GM21723 (cell line): ENCODE data around the gene VSIG10L.

Experiments
- ATAC-seq: cut with Tn5 transposase; IDR thresholded peaks from one replicate; pipeline ENCODE4 v1.9.1; 2021; ENCODE audit warnings: mild to moderate bottlenecking, moderate library complexity; ENCODE audit not compliant: unreplicated experiment

VSIG10L gene

GRCh38 chr19:51339313-51339686, 2.6 kb downstream of the VSIG10L start:
- ATAC-seq: peak; percentile 20

DNA sequence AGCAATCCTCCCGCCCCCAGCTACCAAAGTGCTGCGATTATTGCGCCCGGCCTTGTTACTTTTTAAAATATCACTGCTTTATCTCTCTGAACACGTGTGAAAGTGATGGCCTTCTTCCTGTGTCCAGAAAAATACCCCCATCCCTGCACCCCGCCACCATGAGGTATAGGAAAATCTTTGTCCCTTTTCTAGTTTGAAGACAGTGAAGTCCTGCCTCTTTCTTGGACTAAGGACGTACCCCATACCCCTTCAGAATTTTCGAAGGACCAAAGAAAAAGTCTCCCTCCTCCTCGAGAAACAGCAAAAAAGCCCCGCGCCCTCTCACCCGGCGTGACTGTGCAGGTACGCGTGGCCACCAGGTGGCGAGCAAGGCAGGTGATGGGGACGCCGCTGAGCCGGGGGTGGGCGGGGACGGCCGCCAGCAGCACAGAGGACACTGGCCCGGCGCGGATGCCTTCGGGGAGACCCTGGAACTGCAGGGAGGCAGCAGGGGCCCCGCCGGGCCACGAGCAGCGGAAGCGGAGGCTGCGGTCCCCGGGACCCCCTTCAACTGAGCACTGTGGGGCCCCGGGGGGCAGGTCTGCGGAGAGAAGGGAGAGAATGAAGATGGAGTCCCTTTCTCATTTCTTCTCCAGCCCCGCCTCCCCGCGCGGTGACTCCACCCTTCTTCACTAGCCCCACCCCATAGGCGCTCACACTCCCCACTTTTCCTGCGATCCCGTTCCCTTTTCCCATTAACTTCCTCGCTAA, 3.2 kb downstream of the VSIG10L start:
- peak; percentile 54 for ATAC-seq

DNA sequence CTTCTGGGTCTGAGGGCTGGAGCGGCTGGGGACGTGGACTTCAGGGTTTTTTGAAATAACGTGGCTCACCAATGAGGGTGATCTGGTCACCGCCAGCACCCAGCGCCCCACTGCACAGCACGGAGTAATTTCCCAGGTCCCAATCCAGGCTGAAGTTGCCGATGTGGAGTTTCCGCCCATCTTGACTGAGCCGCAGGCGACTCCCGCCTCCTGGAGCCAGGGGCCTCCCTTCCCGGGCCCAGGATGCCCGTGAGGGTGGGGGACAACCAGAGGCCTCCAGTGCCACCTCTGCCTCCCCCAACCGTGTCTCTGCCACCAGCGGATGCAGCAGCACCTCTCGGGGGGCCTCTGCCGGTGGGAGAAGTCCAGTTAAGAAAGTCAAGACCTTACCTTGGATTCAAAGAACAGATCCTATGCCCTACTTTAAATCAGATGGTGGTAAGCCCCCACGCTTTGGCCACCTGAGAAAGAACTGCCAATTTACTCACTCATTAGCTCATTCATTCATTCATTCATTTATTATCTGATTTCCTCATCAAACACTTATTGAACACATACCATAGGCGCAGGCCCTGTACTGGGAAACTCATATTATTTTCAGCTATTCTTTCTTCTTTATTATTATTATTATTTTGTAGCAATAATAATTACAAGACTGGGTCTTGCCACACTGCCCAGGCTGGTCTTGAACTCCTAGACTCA, 3.9 kb downstream of the VSIG10L start:
- no peak for ATAC-seq

- ATAC-seq: no peak
Measured at GRCh38 chr19:51337141-51337860, 4.6 kb downstream of the VSIG10L start.

- ATAC-seq: no peak
Measured at GRCh38 chr19:51333836-51334460, 8.0 kb downstream of the VSIG10L start.

- no peak for ATAC-seq
Measured at GRCh38 chr19:51331716-51332115, 10.2 kb downstream of the VSIG10L start.

- no peak for ATAC-seq
Measured at GRCh38 chr19:51331193-51331592, 10.7 kb downstream of the VSIG10L start.

GRCh38 chr19:51330366-51330765, 11.6 kb downstream of the VSIG10L start:
- ATAC-seq: no peak

GRCh38 chr19:51329411-51329810, 12.5 kb downstream of the VSIG10L start:
- ATAC-seq: no peak

- ATAC-seq: no peak
Measured at GRCh38 chr19:51327066-51328001, 14.6 kb downstream of the VSIG10L start.

DNA sequence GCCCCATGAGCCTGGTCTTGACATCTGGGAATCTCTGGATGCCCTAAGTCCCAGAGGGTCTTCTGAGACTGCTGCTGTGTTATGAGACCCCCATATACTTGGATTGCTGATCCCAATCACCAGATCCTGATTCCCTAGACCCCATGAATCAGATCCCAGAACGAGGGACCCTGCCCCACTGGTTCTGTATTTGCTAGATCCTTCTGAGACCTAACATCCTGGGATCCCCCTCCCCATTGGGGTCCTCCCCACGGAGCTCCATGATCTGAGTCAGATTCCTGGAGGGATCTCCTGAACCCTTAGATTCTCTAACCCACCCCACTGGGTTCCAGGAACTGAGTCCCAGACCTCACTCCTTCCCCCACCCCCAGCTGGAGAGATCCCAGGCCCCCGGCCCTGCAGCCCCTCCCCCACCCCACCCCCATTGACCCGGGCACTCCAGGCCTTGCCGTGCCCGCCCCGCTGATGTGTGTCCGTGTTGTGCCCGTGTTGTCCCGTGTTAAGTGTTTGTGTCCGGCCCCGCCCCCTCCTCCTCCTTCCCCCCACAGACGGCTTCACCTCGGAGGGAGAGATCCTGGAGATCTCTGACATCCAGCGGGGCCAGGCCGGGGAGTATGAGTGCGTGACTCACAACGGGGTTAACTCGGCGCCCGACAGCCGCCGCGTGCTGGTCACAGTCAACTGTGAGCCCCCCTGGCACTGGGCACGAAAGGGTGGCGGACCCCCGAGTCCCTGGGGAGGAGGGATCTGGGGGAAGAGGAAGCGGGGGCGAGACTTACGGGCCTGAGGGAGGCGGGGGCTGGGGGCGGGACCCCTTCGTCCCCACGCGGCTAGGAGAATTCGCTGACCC, 15.5 kb downstream of the VSIG10L start:
- ATAC-seq: no peak

DNA sequence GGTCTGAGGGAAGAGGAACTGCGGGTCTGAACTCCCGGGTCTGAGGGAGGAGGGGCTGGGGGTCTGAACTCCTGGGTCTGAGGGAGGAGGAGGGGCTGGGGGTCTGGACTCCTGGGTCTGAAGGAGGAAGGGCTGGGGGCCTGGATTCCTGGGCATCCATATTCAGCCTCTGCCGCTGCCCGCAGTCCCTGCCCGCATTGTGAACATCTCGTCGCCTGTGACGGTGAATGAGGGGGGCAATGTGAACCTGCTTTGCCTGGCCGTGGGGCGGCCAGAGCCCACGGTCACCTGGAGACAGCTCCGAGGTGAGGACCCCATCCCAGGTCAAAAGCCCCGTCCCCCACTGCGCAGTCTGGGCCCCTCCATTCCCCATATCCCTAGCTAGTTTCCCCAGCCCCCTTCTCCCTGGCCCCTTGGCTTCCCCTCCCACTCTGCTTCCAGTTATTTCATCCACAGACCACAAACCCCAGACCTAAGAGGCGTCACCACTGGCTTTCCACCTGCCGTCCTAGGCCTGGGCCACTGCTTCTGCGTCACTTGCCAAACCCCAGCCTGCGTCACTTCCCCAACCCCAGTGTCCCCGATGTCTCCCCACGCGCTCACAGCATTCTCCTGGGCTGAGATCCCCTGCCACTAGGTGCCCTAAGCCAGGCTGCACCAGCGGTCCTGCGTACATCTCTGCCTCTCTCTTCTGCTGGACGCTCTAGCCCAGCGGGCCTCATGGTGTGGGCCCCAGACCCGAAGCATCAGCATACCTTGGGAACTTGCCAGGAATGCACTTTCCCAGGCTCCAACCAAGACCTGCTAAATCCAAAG, 16.6 kb downstream of the VSIG10L start:
- ATAC-seq: no peak

GRCh38 chr19:51324167-51324481, 17.8 kb downstream of the VSIG10L start:
- ATAC-seq: no peak

- ATAC-seq: no peak
Measured at GRCh38 chr19:51323481-51324166, 18.3 kb downstream of the VSIG10L start.

DNA sequence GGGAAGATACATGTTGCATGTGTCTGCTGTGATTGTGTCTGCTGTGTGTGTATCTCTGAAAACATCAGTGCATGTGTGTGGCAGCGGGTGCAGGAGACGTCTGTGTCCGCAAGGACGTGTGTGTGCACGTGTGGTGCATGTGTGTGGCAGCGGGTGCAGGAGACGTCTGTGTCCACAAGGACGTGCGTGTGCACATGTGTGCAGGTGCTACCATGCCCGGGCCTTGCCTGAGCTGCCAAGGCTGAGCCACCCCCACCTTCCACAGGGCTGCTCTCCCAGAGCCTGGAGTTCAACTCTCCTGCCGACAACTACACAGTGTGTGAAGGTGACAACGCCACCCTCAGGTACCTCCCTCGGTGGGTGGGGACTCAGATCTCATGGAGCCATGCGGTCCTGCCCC, 20.1 kb downstream of the VSIG10L start:
- no peak for ATAC-seq

GRCh38 chr19:51320280-51320657, 21.7 kb downstream of the VSIG10L start:
- ATAC-seq: no peak

DNA sequence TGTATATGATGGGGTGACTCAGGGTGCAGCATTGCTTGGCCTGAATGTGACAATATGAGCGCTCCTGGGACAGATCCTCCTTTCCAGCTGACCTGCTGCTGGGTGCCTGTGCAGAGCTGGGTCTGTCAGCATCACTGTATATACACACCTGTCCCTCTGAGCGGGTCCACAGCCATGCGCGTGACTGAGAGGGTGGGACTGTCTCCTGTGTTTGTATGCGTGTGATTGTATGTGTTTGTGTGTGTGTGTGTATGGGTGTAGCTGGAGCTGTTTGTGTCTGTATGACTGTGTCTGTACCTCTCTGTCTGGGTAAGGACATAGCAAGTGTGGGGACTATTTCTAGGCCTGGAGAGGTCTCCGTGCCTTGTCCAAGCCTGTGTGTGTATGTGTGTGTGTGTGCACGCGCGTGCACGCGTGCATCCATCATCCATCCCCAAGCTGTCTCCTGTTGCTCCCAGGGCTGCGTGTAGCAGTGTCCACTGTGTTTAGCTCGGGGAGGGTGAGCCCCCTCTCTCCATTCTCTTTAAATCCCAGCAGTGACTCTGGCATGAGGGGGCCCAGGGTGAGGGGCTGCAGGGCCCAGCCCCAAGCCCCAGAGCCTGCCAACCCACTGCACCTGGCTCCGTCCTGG, 22.2 kb downstream of the VSIG10L start:
- no peak for ATAC-seq
